Stimulated activated CD4-positive, alpha-beta T cell treated with anti-CD3 and anti-CD28 coated beads, Interleukin-15, amount 100 ng/mL, for 48 hours (primary cell): Measurements from ENCODE around the gene SPOCK1.

ENCODE experiments used
- DNase-seq, 2 donors: peaks; one replicate each; pipeline ENCODE4 v3.0.0-alpha.2; 2020; ENCODE audit warnings: low read depth in 2 of 2

SPOCK1 gene

GRCh38 chr5:137114529-137114928, 384.6 kb downstream of the SPOCK1 start:
- DNase-seq, result no peak

- no peak for DNase-seq
These were observed 385.2 kb downstream of the SPOCK1 start for GRCh38 chr5:137113939-137114338.

DNA sequence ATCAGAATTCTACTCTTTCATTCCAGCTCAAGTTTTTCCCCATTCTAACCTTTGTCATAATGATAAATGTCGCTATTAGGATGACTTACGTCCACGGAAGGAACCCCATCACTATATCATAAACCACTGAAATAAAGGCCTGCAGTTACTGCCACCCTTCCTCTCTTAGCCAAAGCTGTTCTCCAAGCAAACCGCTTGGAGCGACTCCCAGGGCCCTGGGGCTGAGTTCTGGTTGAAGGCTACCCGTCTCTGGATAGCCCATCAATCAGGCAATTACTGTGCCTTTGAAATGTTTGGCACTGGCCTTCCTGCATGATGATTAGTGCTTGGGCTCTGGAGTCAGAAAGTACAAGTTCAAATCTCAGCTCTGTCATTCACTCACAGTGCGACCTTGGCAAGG, 386.0 kb downstream of the SPOCK1 start:
- DNase-seq, result no peak

- no peak for DNase-seq
These were observed 393.6 kb downstream of the SPOCK1 start for GRCh38 chr5:137105351-137106035.

DNA sequence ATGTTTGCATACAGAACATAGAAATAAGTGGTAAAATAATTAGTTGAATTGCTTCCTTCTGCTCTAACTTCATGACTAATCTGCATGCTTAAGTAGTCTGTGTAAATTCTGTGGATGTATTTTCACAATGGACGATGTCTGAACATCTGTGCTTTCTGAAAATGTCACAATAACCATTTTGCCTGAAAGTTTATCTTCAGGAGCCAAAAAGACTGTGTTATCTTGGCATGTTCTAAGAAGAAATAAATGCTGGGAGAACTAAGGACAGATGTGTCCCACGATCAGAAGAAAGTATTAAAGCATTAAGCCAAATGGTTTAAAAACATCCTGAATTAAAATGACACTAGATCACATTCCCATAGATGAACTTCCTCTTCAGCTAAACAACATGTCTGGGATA, 397.6 kb downstream of the SPOCK1 start:
- DNase-seq, result no peak

DNA sequence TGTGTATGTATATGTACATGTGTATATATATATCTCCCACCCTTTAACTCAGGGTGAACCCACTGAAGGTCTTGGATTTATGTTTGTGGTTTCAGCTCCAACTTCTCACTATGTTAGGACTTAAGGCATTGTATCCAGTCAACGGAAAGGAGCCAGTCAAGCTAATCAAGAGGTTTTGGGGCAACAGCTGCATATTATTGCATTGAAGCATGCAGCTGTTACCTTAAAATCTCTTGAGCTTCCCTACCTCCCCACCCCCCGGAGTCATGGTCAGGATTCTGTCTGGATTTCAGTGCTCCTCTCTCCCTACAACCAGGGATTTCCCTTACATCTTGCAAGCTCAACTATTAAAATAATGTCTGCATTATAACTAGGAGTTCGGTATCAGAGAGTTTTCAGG, 399.5 kb downstream of the SPOCK1 start:
- no peak for DNase-seq

DNA sequence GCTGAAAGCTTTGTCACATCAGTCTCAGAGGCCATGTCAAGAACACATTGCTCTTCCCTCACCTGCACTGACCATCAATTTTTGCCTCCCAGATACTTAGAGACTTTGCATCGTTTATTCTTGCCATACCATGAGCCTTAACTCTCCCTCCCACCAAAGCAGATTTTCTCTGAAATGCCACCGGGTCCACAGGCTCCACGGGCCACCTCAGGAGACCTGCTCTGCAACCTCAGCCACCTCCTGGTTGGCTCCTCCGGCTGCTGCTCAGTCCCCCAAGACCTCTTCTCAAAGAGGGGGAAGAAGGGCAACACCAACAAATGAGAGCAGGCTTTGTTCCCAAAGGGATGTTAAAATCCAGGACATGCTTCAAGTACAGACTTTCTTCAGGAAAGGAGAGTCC, 400.5 kb downstream of the SPOCK1 start:
- no peak for DNase-seq

- no peak for DNase-seq
These were observed 400.9 kb downstream of the SPOCK1 start for GRCh38 chr5:137098238-137098637.

DNA sequence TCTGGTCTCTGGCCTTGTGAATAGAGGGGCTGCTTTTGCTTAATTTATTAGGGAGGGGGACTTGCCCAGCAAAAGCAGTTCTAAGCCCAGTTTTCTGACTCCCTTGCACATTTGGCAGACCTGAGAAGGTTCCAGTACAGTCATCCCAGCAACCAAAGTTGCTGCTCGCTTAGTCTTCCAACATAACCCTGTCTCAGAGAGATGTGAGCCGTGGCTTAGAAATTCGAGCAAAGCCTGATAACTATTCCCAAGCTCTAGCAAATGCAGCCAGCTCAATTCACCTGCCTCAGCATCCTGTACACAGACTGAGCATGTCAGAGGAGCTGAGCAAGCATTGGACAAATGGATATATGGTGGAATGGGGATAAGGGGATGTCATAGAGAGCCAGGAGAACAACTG, 401.9 kb downstream of the SPOCK1 start:
- no peak for DNase-seq

GRCh38 chr5:137096149-137097103, 402.7 kb downstream of the SPOCK1 start:
- no peak for DNase-seq

DNA sequence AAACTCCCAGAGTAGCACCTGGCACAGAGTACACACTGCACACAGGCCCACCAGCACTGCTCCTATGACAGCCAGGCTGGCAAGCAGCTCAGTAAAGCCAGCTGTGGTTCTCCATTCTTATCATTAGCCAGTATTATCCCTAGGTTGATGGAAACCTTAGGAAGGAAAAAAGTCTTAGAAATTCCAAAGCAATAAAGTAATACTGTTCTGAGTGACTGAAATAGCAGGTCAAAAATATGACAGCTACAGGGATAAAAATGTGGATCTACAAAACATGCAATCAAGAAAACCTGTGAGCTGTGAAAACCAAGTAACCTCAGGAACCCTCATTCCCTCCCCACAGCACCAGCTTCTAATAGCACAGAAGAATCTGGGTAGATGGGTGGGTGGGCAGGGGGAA, 403.5 kb downstream of the SPOCK1 start:
- no peak for DNase-seq

- DNase-seq, result no peak
These were observed 406.3 kb downstream of the SPOCK1 start for GRCh38 chr5:137092831-137093230.

DNA sequence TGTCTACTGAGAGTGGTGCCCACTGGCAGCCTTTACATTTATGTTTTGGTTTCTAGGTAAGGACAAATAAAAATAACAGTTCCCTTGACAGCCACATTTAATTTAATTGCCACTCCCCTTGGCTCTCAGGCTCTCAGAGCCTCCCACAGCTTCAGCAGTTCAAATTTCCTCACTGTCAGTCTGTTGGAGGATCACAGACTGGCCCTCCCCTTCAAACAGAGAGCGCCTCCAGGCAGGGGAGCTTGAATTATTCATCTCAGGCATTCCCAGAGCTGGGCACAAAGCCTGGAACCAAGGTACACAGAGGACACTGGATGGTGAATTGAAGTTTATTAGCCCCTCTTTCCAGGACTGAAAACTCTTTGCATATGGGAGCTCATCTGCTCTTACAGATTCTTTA, 407.7 kb downstream of the SPOCK1 start:
- no peak for DNase-seq

DNA sequence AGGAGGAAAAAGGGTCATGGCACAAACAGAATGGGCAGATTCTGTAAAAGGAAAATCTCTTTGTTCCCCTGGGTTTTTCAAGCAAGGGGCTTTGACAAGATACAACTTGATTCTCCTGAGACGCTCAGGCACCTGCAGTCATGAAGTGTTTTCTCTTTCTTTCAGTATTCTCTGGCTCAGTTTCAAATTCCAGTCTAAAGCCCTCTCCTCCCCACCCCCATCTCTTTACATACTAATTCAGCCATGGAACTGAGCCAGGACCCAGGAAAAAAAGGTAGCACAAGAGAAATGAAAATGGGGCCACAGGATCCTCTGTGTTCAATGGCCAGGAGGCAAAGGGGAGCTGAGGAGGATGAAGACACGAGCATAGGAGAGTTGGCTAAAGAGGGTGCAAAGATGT, 408.4 kb downstream of the SPOCK1 start:
- DNase-seq, result no peak

- DNase-seq, result no peak
These were observed 409.0 kb downstream of the SPOCK1 start for GRCh38 chr5:137090151-137090550.

GRCh38 chr5:137088175-137088574, 411.0 kb downstream of the SPOCK1 start:
- no peak for DNase-seq

DNA sequence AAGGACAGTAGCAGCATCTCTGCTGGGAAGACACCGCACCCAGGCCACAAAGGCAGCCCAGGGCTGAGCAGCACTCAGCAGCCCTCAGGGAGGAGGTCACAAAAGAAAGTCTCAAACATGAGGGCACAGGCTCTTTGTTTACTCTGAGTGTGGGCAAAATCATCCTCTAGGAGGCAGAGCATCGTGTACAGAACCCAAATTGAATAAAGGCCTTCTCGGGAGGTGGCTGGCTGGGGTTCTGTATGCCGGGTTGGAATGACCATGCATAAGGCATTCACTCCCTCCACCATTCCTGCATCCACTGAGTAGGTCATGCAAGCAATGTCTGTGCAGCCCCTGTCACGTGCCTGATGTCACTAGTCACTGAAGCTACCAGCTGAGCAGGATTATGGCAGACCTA, 412.8 kb downstream of the SPOCK1 start:
- no peak for DNase-seq

DNA sequence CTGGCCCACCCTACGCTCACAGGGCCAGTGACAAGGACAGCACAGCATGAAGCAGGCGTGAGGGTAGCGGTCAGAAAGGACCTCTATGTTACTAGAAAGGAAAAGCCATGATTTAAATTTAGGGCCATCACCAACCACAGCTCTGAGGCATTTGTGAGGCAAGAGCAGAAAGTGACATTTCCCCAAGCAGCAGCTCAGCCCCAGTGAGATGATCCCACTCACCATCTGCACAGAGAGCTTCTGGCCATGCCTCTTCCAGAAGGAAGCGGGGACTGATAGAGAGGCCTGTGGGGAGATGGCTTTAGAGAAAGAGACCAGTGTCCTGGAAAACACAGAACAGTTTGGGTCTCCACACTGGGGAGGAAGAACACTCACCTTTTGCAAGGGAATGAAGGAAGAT, 413.9 kb downstream of the SPOCK1 start:
- no peak for DNase-seq

- DNase-seq, result no peak
These were observed 415.1 kb downstream of the SPOCK1 start for GRCh38 chr5:137084016-137084415.

DNA sequence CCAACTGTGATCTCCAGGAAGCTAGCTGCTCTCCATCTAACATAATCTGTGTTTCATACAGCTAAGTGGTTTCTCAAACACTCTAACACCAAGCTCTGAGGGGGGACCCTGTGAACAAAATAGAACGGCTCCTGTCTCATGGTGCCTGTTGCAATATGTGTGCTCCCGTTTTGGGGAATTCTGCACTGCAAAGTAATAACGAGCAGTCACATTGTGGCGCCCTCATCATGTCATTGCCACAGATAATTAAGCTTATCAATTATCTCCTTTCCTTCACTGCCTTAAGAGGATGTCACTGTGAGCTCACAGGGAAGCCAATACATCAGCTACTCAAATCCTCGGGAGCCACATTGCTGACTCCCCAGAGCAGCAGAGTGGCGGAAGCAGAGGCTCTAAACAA, 416.2 kb downstream of the SPOCK1 start:
- no peak for DNase-seq

GRCh38 chr5:137078171-137078665, 420.9 kb downstream of the SPOCK1 start:
- no peak for DNase-seq

DNA sequence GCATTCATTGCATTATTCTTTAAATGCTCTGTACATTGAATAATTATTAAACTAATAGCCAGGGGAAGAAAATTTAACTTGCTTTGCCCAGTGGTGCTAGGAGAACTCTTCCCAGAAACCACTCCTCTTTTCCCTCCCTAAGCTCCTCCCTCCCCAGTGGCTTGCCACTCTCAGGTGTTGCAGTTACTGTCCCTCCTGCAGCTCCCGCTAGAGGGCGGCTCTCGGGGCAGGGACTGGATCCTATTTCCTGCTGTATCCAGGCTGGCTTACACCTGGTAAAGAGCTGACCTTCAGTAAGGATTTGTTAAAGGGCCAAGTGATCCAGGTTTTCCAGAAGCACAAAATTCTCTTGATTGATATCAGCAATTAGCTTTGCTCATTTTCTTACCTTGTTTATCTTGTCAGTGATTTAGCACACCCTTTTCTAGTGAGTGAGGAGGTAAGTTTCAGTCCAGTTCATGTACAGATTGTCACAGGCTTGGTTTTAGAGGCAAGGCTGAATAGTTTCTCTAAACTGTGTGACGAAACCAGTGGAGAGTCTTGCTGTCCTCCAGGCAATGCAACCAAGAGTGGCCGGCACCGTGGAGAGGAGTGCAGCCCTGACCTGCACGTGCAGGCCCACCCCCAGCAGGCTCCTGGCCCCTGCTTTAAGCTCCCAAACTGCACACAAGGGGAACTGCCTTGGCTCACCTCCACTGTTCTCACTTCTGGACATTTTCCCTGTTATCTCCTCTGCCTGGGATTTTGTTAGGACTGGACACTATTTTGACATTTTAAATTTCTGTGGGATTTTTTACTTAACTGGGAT, 423.8 kb downstream of the SPOCK1 start:
- peak; percentile 2 to 4 for DNase-seq
